B cell (primary cell): ENCODE measurements around the gene BRD1. TPM values are rescaled to one million over a fixed set of nuclear protein-coding genes. Genes with fewer than 3 reads are reported as not detected.

Source experiments
- ATAC-seq: fragments of 200-7000 bp; cut with Tn5 transposase; one replicate; pipeline ENCODE4 v1.10.0; 2021; ENCODE audit warnings: low read depth, mild to moderate bottlenecking, moderate number of reproducible peaks, moderate library complexity
- CTCF ChIA-PET: fragments of 350-600 bp; sonication (Branson Sonifier 250); formaldehyde crosslinking; loops from one replicate; lab custom pipeline; 2021; ENCODE audit warnings: antibody characterized with exemption, inconsistent platforms; lab: Charles Lee
- POLR2A ChIA-PET: fragments of 350-600 bp; sonication (Branson Sonifier 250); formaldehyde crosslinking; loops from one replicate; lab custom pipeline; 2021; ENCODE audit warnings: antibody characterized with exemption; lab: Charles Lee
- DNase-seq: peaks from one replicate; pipeline ENCODE4 v3.0.0; 2013
- H2AFZ ChIP-seq: 2 replicates; pipeline ENCODE4 v1.6.1; 2012; ENCODE audit warnings: mild to moderate bottlenecking, low read depth, low read length; ENCODE audit not compliant: insufficient read depth, poor library complexity, severe bottlenecking
- H3K27ac ChIP-seq, 2 donors: 1 replicate in 1 of 2; 2 replicates in 1 of 2; pipeline ENCODE4 v1.5.1; 2012 to 2013; ENCODE audit warnings: low read length in 2 of 2, mild to moderate bottlenecking in 2 of 2, moderate library complexity in 1 of 2
- H3K27me3 ChIP-seq, 4 experiments: fragments of 200-600 bp in 1 of 4; sonication (generic) in 1 of 4; replicated peaks in 1 of 4; 1 replicate in 2 of 4; 2 replicates in 2 of 4; pipeline versions ENCODE4 v1.6.1 to v1.7.0; 2013 to 2016; ENCODE audit warnings: low read length in 3 of 4, mild to moderate bottlenecking in 2 of 4, mixed read lengths in 1 of 4, moderate library complexity in 1 of 4; ENCODE audit not compliant: insufficient read depth in 4 of 4, control insufficient read depth in 3 of 4; ENCODE audit errors: control extremely low read depth in 1 of 4
- H3K36me3 ChIP-seq, 2 experiments: replicated peaks in 1 of 2; 1 replicate in 1 of 2; 2 replicates in 1 of 2; pipeline versions ENCODE4 v1.6.1 to v1.7.1; 2013; ENCODE audit warnings: low read length in 1 of 2; ENCODE audit not compliant: insufficient read depth in 2 of 2, control insufficient read depth in 1 of 2; ENCODE audit errors: control extremely low read depth in 1 of 2, extremely low read depth in 1 of 2
- H3K4me1 ChIP-seq, 2 donors: fragments of 200-600 bp in 1 of 2; sonication (generic) in 1 of 2; 1 replicate in 1 of 2; 2 replicates in 1 of 2; pipeline versions ENCODE4 v1.5.1 to v1.6.1; 2013 to 2017; ENCODE audit warnings: low read length in 2 of 2; ENCODE audit not compliant: control insufficient read depth in 2 of 2, insufficient read depth in 2 of 2
- H3K4me2 ChIP-seq: replicated peaks from 2 replicates; pipeline ENCODE3; 2012; ENCODE audit warnings: mild to moderate bottlenecking, low read depth, low read length; ENCODE audit not compliant: poor library complexity, severe bottlenecking
- H3K4me3 ChIP-seq, 5 experiments: fragments of 200-600 bp in 1 of 5; sonication (generic) in 1 of 5; 1 replicate in 3 of 5; 2 replicates in 2 of 5; pipeline versions ENCODE4 v1.5.1 to v1.7.0; 2011 to 2016; ENCODE audit warnings: low read length in 4 of 5, mild to moderate bottlenecking in 4 of 5, low read depth in 2 of 5, control low read depth in 1 of 5, moderate library complexity in 1 of 5; ENCODE audit not compliant: insufficient read depth in 1 of 5; ENCODE audit errors: control extremely low read depth in 1 of 5, extremely low read depth in 1 of 5
- H3K79me2 ChIP-seq: fragments of 200-600 bp; sonication (generic); one replicate; pipeline ENCODE4 v1.6.0; 2016; ENCODE audit warnings: low read length; ENCODE audit not compliant: control insufficient read depth, insufficient read depth
- H3K9ac ChIP-seq: fragments of 200-600 bp; sonication (generic); 2 replicates; pipeline ENCODE4 v1.6.1; 2017; ENCODE audit warnings: mild to moderate bottlenecking, low read length, moderate library complexity
- H3K9me3 ChIP-seq, 3 donors: one replicate each; pipeline versions ENCODE4 v1.6.1 to v1.7.1; 2013; ENCODE audit warnings: low read length in 2 of 3; ENCODE audit not compliant: control insufficient read depth in 2 of 3, insufficient read depth in 1 of 3; ENCODE audit errors: control extremely low read depth in 1 of 3
- H4K20me1 ChIP-seq: 2 replicates; pipeline ENCODE4 v1.6.0; 2012; ENCODE audit warnings: mild to moderate bottlenecking, low read length; ENCODE audit not compliant: insufficient read depth, control insufficient read depth, poor library complexity, severe bottlenecking
- H3K27ac Mint-ChIP-seq: one replicate; pipeline ENCODE4 v1.8.0; 2021; ENCODE audit warnings: mixed read lengths
- H3K27me3 Mint-ChIP-seq: one replicate; pipeline ENCODE4 v1.8.0; 2021; ENCODE audit warnings: mixed read lengths
- H3K4me1 Mint-ChIP-seq: one replicate; pipeline ENCODE4 v1.8.0; 2021; ENCODE audit warnings: mixed read lengths
- H3K4me3 Mint-ChIP-seq: one replicate; pipeline ENCODE4 v1.8.0; 2021; ENCODE audit warnings: mixed read lengths
- H3K9me3 Mint-ChIP-seq: one replicate; pipeline ENCODE4 v1.8.0; 2022; ENCODE audit warnings: mixed read lengths; ENCODE audit not compliant: insufficient read depth
- CTCF ChIP-seq: fragments of 200-600 bp; IDR thresholded peaks from one replicate; pipeline ENCODE4 v1.8.0; 2022; ENCODE audit warnings: antibody characterized with exemption, mild to moderate bottlenecking
- EZH2 ChIP-seq: IDR thresholded peaks from 2 replicates; pipeline ENCODE4 v1.6.1; 2012; ENCODE audit warnings: borderline replicate concordance, low read depth, mild to moderate bottlenecking, moderate library complexity, low read length; ENCODE audit not compliant: insufficient read depth, poor library complexity, severe bottlenecking
- whole genome bisulfite sequencing: methylation state at CpG from one replicate; pipeline ENCODE4 v1.1.5; 2013; ENCODE audit warnings: missing lambda C conversion rate; ENCODE audit not compliant: insufficient coverage; 5-methylcytosine and 5-hydroxymethylcytosine counted together
- intact Hi-C: fragments of 100-400 bp; cut with micrococcal nuclease; formaldehyde crosslinking; loops from one replicate; pipeline ENCODE4 v1.10.0; 2022
- polyA plus RNA-seq: library from polyadenylated mRNA; depleted of rRNA; stranded (reverse); fragments of >200 nt; gene quantifications from 2 replicates; pipeline ENCODE4 v1.2.3, GENCODE V29; 2012
- total RNA-seq, 2 donors: library from RNA; stranded (reverse); fragments of 120-200 nt in 1 of 2; gene quantifications; 1 replicate in 1 of 2; 2 replicates in 1 of 2; pipeline versions ENCODE4 v1.2.3 to v1.2.4, GENCODE V29; 2013 to 2022

Gene BRD1
- total and polyA plus RNA-seq, 2 donors (not counting 1 experiment from before 2014, with no cell fraction given), result 16.9 to 73.3 TPM

DNA sequence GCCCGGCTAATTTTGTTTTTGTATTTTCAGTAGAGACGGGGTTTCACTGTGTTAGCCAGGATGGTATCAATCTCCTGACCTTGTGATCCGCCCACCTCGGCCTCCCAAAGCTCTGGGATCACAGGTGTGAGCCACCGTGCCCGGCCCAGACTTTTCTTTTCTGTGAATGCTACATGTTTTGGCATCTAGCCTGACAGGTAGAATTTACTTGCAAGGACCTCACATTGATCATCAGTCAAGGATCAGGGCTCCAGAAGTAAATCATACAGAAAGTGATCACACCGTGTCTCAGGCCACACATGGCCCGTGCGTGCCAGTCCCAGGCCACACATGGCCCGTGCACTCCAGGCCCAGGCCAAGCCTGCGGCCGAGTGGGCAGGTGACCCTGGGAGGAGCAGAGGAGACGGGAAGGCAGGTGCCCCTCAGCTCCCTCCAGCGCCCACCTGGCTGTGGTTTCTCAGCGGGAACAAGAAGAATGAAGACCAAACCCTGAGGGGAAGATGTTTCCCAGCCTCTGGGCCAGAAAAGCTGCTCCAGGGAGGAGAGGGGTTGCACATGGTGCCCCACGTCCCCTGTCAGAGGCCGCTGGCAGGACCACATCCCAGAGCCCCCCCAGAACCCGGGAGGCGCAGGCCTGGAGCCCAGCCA is 76.2 kb downstream of the BRD1 start:
- WGBS, result 86% methylated on average over 18 of the region's 19 CpGs

More for the DNA sequence above, 76.2 kb downstream of the BRD1 start:
- H3K9me3 ChIP-seq, result peaks cover 1 to 16% (median 11%) of the 10 kb centered on the region in 3 donors
- ATAC-seq (no peak), DNase-seq (no peak)
- H3K4me3 ChIP-seq, result no peak overlapping the region
- ChIA-PET CTCF (no interaction called here), POLR2A (no interaction called here)
- intact Hi-C loops, result no loop called here
- H3K79me2 ChIP-seq, result no peaks in the 10 kb centered on the region
- H3K4me1 Mint-ChIP-seq, result no peaks in the 10 kb centered on the region
- no peak overlapping the region for H3K27ac Mint-ChIP-seq
- H3K27me3 Mint-ChIP-seq, result no peaks in the 10 kb centered on the region
- no peaks in the 10 kb centered on the region for H4K20me1 ChIP-seq
- H3K27ac ChIP-seq, result no peak overlapping the region
- TF ChIP-seq CTCF (no peak), EZH2 (no peak)
- no peak overlapping the region for H3K4me3 Mint-ChIP-seq
- H3K4me1 ChIP-seq, result no peaks in the 10 kb centered on the region
- H3K9me3 Mint-ChIP-seq, result peaks cover 4% of the 10 kb centered on the region
- no peaks in the 10 kb centered on the region for H3K36me3 ChIP-seq
- no peak overlapping the region for H2AFZ ChIP-seq
- H3K9ac ChIP-seq, result no peak overlapping the region
- H3K27me3 ChIP-seq, result peaks cover 0 to 13% (median 0%) of the 10 kb centered on the region in 4 experiments
- no peak overlapping the region for H3K4me2 ChIP-seq
